Mucosa of descending colon (tissue), 3 donors: ENCODE data around the gene EGFL8. TPM values are rescaled to one million over a fixed set of nuclear protein-coding genes. Genes with fewer than 3 reads are reported as not detected.
A peak's percentile ranks its signal among the peaks of the same experiment; 100 is the strongest.

Experiments
- ATAC-seq: fragments of 200-7000 bp; cut with Tn5 transposase; one replicate; pipeline ENCODE4 v1.9.1; 2020; ENCODE audit warnings: mild to moderate bottlenecking, moderate library complexity
- DNase-seq, 3 donors: peaks; one replicate each; pipeline ENCODE4 v3.0.0-alpha.2; 2020
- H3K36me3 ChIP-seq: fragments of 200-600 bp; one replicate; pipeline ENCODE4 v1.8.0; 2021; ENCODE audit warnings: low read depth, mild to moderate bottlenecking
- H3K4me1 ChIP-seq: fragments of 200-600 bp; one replicate; pipeline ENCODE4 v1.8.0; 2021; ENCODE audit warnings: low read depth, mild to moderate bottlenecking
- H3K4me3 ChIP-seq: fragments of 200-600 bp; one replicate; pipeline ENCODE4 v1.8.0; 2021; ENCODE audit warnings: mild to moderate bottlenecking
- H3K9me3 ChIP-seq: fragments of 200-600 bp; one replicate; pipeline ENCODE4 v1.8.0; 2021; ENCODE audit warnings: mild to moderate bottlenecking
- intact Hi-C, 2 donors: fragments of 100-400 bp; cut with DNase I in 1 of 2; cut with micrococcal nuclease in 1 of 2; formaldehyde crosslinking; loops; one replicate each; pipeline versions ENCODE4 v1.11.0 to v1.11.1; 2022; cut with DNase I, micrococcal nuclease
- total RNA-seq, 3 donors: library from RNA; stranded (reverse); fragmentation: NEBNext Ultra II Directional in 2 of 3; extraction: Animal tissue kit (Norgen Biotek cat#: 25700) in 2 of 3; gene quantifications; one replicate each; pipeline versions ENCODE4 v1.2.1 to v1.2.4, GENCODE V29; 2021 to 2023
- TF ChIP-seq, protein P1 (sequence below): fragments of 200-600 bp; IDR thresholded peaks from one replicate; pipeline ENCODE4 v1.8.0; 2022; ENCODE audit warnings: antibody characterized with exemption, mild to moderate bottlenecking
- donor health status: DM: no; HTN: no; CAD: no; lungs with moderate emphysema.
- donor health status: DM: no; HTN: no; CAD: no.
- donor health status: DM: no; HTN: yes; CAD: no.

Gene EGFL8
- total RNA-seq, 3 donors from 2014 or later, result 16.9 to 32.1 (median 21.5) TPM

DNA sequence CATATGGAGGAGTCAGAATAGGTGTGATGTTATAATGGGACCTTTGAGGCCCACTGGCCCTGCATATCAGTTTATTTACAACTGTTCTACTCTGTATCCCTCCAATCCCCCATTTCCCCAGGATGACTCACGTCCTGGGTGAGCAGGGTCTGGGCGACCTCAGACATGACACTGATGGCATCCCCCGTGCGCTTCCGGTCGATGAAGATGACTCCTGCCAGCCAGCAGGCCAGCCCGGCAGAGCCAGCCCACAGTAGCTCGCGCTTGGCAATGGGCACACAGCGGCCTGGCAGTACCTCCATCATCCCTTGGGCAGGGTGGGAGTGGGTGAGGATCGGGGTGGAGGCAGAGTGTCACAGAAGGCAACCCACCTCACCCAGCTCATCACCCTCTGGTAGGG lies 5.9 kb downstream of the EGFL8 start:
- TF ChIP-seq, protein P1, sequence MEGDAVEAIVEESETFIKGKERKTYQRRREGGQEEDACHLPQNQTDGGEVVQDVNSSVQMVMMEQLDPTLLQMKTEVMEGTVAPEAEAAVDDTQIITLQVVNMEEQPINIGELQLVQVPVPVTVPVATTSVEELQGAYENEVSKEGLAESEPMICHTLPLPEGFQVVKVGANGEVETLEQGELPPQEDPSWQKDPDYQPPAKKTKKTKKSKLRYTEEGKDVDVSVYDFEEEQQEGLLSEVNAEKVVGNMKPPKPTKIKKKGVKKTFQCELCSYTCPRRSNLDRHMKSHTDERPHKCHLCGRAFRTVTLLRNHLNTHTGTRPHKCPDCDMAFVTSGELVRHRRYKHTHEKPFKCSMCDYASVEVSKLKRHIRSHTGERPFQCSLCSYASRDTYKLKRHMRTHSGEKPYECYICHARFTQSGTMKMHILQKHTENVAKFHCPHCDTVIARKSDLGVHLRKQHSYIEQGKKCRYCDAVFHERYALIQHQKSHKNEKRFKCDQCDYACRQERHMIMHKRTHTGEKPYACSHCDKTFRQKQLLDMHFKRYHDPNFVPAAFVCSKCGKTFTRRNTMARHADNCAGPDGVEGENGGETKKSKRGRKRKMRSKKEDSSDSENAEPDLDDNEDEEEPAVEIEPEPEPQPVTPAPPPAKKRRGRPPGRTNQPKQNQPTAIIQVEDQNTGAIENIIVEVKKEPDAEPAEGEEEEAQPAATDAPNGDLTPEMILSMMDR, result no peak
- no peak for ATAC-seq
- DNase-seq, result peak in 2 of 3 donors; percentile 8 to 33

GRCh38 chr6:32171234-32171633 lies 6.8 kb downstream of the EGFL8 start:
- H3K4me1 ChIP-seq, result peaks cover 7% of the 10 kb centered on the region
- intact Hi-C loops, result no loop called here
- no peak for DNase-seq
- H3K4me3 ChIP-seq, result no peak overlapping the region
- H3K36me3 ChIP-seq, result no peaks in the 10 kb centered on the region
- TF ChIP-seq, protein P1, result no peak
- no peak for ATAC-seq
- H3K9me3 ChIP-seq, result no peaks in the 10 kb centered on the region

More for the DNA sequence above, 5.9 kb downstream of the EGFL8 start:
- intact Hi-C loops, result no loop called here
- Histone ChIP-seq H3K36me3 (no peaks in the 10 kb centered on the region), H3K9me3 (no peaks in the 10 kb centered on the region), H3K4me3 (no peak overlapping the region), H3K4me1 (peaks cover 6% of the 10 kb centered on the region)

- TF ChIP-seq, protein P1, result no peak
Measured at GRCh38 chr6:32173051-32173727, 8.8 kb downstream of the EGFL8 start.

DNA sequence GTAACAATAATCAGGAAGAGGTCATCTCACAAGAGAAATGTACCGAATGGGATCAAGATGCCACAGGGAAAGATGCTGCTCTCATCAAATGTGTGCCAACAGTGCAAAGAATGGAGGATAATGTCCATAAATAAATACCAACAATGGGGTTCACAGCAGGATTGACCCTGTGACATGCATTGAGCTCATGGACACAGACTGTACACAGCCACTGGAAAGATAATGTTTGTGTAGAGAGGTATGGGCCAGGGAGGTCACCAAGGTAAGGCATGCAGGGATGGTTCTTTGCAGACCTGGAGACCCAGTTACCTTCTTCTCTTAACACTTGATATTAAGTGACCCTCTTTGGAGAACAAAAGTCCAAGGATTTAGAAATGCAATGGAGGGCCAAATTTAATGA lies 10.0 kb downstream of the EGFL8 start:
- DNase-seq, result no peak
- TF ChIP-seq, protein P1, result no peak
- no peak for ATAC-seq
- Histone ChIP-seq H3K4me1 (peaks cover 22% of the 10 kb centered on the region), H3K9me3 (no peaks in the 10 kb centered on the region), H3K4me3 (no peak overlapping the region), H3K36me3 (peaks cover 4% of the 10 kb centered on the region)
- intact Hi-C loops, result no loop called here

More at GRCh38 chr6:32173051-32173727, 8.8 kb downstream of the EGFL8 start:
- intact Hi-C loops, result no loop called here
- Histone ChIP-seq H3K4me3 (no peak overlapping the region), H3K36me3 (peaks cover 4% of the 10 kb centered on the region), H3K4me1 (peaks cover 17% of the 10 kb centered on the region), H3K9me3 (no peaks in the 10 kb centered on the region)
- no peak for DNase-seq
- ATAC-seq, result no peak

DNA sequence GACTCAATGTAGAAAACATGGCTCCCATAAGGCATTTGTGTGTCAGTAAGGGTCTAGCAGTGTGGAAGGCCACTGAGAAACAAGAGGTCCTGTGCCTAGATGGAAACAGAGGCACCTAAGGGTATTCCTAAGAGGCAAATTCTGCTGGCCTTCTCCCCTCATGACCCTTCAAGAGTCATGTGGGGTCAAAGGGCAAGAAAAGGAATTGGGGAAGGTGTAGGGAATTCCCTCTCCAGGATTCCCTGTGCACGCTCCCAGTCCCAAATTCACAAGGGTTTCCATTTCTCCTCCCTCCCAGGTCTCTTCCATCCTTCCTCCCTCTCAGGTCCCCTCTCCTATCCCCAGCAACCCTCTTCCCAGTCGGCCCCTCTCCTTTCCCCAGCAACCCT lies 10.9 kb downstream of the EGFL8 start:
- Histone ChIP-seq H3K36me3 (peaks cover 4% of the 10 kb centered on the region), H3K4me1 (peaks cover 30% of the 10 kb centered on the region), H3K4me3 (peak overlapping the region; percentile 58), H3K9me3 (no peaks in the 10 kb centered on the region)
- DNase-seq (no peak), ATAC-seq (no peak)
- TF ChIP-seq, protein P1, result no peak
- intact Hi-C loops, result no loop called here
